ENCODE measurements around the gene INAFM2.
A peak's percentile ranks its signal among the peaks of the same experiment; 100 is the strongest.

The INAFM2 gene

GRCh38 chr15:40285151-40285550 is 38.3 kb upstream of the INAFM2 start:
- ATAC-seq, result peak; percentile 43
- no peak for TF ChIP-seq ISL1 (CRISPR knock-in tag; IDR thresholded peaks at IDR 0.05)
- no peak for TF ChIP-seq OSR1 (CRISPR knock-in tag; IDR thresholded peaks at IDR 0.05)
- no peak for TF ChIP-seq POU6F1 (CRISPR knock-in tag; IDR thresholded peaks at IDR 0.05; ENCODE audit: borderline replicate concordance, low read depth)
- TF ChIP-seq ZNF8 (CRISPR knock-in tag; IDR thresholded peaks at IDR 0.05), result no peak
- TF ChIP-seq TSHZ2 (CRISPR knock-in tag; IDR thresholded peaks at IDR 0.05), result no peak
- no peak for TF ChIP-seq ZNF70 (CRISPR knock-in tag; IDR thresholded peaks at IDR 0.05)
- TF ChIP-seq ESRRG (CRISPR knock-in tag; IDR thresholded peaks at IDR 0.05), result no peak
- no peak for TF ChIP-seq TOX (CRISPR knock-in tag; IDR thresholded peaks at IDR 0.05; ENCODE audit: borderline replicate concordance)
- no peak for TF ChIP-seq CSRNP3 (CRISPR knock-in tag; IDR thresholded peaks at IDR 0.05)
- no peak for TF ChIP-seq ZNF565 (CRISPR knock-in tag; conservative IDR thresholded peaks at IDR 0.05; ENCODE audit: low read depth)
- TF ChIP-seq SNAI2 (CRISPR knock-in tag; IDR thresholded peaks at IDR 0.05), result no peak
- no peak for TF ChIP-seq PATZ1 (CRISPR knock-in tag; IDR thresholded peaks at IDR 0.05; ENCODE audit: borderline replicate concordance)
- TF ChIP-seq CREB5 (CRISPR knock-in tag; IDR thresholded peaks at IDR 0.05; ENCODE audit: low read depth), result no peak
- TF ChIP-seq PPARA (CRISPR knock-in tag; IDR thresholded peaks at IDR 0.05; ENCODE audit: borderline replicate concordance), result no peak

- peak; percentile 22 for ATAC-seq
- no peak for TF ChIP-seq TOX (CRISPR knock-in tag; IDR thresholded peaks at IDR 0.05; ENCODE audit: borderline replicate concordance)
Observed at GRCh38 chr15:40285554-40286011, 37.9 kb upstream of the INAFM2 start.

GRCh38 chr15:40286061-40286532 is 37.4 kb upstream of the INAFM2 start:
- ATAC-seq, result no peak
- TF ChIP-seq PATZ1 (CRISPR knock-in tag; IDR thresholded peaks at IDR 0.05; ENCODE audit: borderline replicate concordance), result no peak
- no peak for TF ChIP-seq ZC3H10 (CRISPR knock-in tag; IDR thresholded peaks at IDR 0.05)
- no peak for TF ChIP-seq BACH2 (CRISPR knock-in tag; IDR thresholded peaks at IDR 0.05; ENCODE audit: borderline replicate concordance)
- TF ChIP-seq CSRNP3 (CRISPR knock-in tag; IDR thresholded peaks at IDR 0.05), result no peak
- TF ChIP-seq ZNF565 (CRISPR knock-in tag; conservative IDR thresholded peaks at IDR 0.05; ENCODE audit: low read depth), result no peak
- no peak for TF ChIP-seq POU6F1 (CRISPR knock-in tag; IDR thresholded peaks at IDR 0.05; ENCODE audit: borderline replicate concordance, low read depth)
- no peak for TF ChIP-seq TCF4 (CRISPR knock-in tag; IDR thresholded peaks at IDR 0.05; ENCODE audit: borderline replicate concordance)
